HL-60 (cell line): ENCODE measurements around the gene PRKCD.

Experiments used
- DNase-seq, 2 experiments: peaks; one replicate each; pipeline ENCODE4 v3.0.0-alpha.2; 2010 to 2020; ENCODE audit warnings: low read depth in 1 of 2, low spot score in 1 of 2
- H3K27ac ChIP-seq: fragments of 250-450 bp; sonication (Bioruptor Pico); replicated peaks from 2 replicates; pipeline ENCODE4 v1.5.1; 2020; ENCODE audit warnings: mild to moderate bottlenecking, moderate library complexity
- H3K27me3 ChIP-seq: fragments of 250-450 bp; sonication (Bioruptor Pico); 2 replicates; pipeline ENCODE4 v1.5.1; 2021; ENCODE audit warnings: mild to moderate bottlenecking, moderate library complexity; ENCODE audit not compliant: insufficient read depth, poor library complexity, severe bottlenecking
- H3K4me3 ChIP-seq: replicated peaks from 2 replicates; pipeline ENCODE4 v1.5.1; 2011; ENCODE audit warnings: mild to moderate bottlenecking, control low read depth, low read length; ENCODE audit not compliant: insufficient read depth
- GABPA ChIP-seq: IDR thresholded peaks from 2 replicates; pipeline ENCODE4 v1.6.1; 2012; ENCODE audit warnings: low read depth
- POLR2AphosphoS5 ChIP-seq: IDR thresholded peaks from 2 replicates; pipeline ENCODE4 v1.6.1; 2012; ENCODE audit warnings: low read depth
- SPI1 ChIP-seq: IDR thresholded peaks from 2 replicates; pipeline ENCODE4 v1.6.1; 2012; ENCODE audit warnings: low read depth, mild to moderate bottlenecking, borderline replicate concordance
- TF ChIP-seq, protein P1 (sequence below): IDR thresholded peaks from 2 replicates; pipeline ENCODE4 v1.6.1; 2012; ENCODE audit warnings: low read depth; ENCODE audit not compliant: insufficient replicate concordance
- TF ChIP-seq, protein P2 (sequence below): IDR thresholded peaks from one replicate; pipeline ENCODE4 v1.5.1; 2011; ENCODE audit warnings: low read length, control low read depth, inconsistent platforms; ENCODE audit not compliant: insufficient read depth

Gene PRKCD

DNA sequence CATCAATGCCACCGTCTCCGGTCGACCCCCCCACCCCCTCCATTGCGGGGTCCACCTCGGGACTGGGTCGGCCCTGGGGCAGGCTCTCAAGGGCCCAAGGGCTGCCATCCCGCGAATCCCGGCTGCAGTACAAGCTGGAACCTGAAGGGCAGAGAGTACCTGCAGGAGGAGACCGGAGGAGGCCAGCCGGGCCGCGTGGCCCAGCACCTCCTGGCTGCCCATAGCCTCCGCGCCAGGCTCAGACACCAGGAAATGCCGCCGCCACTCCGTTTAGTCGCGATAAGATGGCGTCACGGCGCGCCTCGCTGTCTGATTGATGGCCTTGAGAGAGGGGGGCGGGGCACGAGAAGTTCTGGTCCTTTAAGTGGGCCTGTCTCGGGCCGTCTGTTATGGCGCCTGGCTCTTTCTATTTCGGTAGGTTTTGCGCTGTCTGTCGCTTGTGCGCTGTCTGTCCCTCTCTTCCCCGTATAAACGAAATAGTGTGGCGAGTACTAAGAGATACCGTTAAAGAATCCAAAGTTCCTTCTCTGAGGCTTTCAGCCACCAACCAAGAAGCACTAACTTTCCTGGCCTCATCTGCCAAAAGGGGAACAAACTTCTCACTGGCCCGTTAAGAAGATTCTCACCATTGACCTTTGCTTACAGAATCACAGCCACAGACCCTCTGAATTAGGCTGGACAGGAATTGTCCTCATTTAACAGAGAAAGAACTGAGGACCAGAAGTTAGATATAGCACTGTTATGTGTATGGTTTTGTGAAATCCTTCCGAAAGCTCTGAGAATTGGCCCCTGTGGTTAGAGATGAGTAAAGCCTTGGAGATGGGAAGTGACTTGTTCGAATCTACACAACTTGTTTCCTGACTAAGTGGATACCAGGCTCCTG is 30.6 kb upstream of the PRKCD start, which contains the start of gene RFT1:
TSS of gene RFT1 (minus strand) at position 257 of the 883 bp plus-strand sequence. CDS start at position 222, 35 bp downstream.
- Histone ChIP-seq H3K27me3 (no peaks in the 10 kb centered on the region), H3K4me3 (peak within 1 kb of the TSS; percentile 89), H3K27ac (peak within 1 kb of the TSS; percentile 90)
- peak; percentile 91 to 97 for DNase-seq
- TF ChIP-seq POLR2AphosphoS5 (peak; percentile 96), SPI1 (peak; percentile 45; the same call in 1 of the 2 replicates), GABPA (no peak)
- TF ChIP-seq, protein P1, sequence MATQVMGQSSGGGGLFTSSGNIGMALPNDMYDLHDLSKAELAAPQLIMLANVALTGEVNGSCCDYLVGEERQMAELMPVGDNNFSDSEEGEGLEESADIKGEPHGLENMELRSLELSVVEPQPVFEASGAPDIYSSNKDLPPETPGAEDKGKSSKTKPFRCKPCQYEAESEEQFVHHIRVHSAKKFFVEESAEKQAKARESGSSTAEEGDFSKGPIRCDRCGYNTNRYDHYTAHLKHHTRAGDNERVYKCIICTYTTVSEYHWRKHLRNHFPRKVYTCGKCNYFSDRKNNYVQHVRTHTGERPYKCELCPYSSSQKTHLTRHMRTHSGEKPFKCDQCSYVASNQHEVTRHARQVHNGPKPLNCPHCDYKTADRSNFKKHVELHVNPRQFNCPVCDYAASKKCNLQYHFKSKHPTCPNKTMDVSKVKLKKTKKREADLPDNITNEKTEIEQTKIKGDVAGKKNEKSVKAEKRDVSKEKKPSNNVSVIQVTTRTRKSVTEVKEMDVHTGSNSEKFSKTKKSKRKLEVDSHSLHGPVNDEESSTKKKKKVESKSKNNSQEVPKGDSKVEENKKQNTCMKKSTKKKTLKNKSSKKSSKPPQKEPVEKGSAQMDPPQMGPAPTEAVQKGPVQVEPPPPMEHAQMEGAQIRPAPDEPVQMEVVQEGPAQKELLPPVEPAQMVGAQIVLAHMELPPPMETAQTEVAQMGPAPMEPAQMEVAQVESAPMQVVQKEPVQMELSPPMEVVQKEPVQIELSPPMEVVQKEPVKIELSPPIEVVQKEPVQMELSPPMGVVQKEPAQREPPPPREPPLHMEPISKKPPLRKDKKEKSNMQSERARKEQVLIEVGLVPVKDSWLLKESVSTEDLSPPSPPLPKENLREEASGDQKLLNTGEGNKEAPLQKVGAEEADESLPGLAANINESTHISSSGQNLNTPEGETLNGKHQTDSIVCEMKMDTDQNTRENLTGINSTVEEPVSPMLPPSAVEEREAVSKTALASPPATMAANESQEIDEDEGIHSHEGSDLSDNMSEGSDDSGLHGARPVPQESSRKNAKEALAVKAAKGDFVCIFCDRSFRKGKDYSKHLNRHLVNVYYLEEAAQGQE, result peak; percentile 65

DNA sequence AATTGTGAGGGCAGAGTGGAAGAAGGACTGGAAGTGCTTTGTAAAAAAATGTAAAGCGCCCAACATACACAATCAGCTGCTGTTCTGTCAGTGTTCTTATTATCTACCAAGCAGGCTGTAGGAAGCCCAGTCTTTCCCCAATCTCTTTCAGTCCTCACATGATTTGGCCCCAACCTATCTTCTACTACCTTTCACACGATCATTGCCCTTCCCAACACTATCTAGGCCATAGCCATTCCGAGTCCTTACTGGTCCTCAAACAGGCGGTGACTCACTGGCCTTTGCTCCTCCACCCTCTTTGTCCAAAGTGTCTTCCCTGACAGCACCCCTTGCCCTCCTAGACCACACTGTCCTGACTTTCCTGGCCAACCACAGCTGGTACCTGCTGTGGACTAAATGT is 29.9 kb upstream of the PRKCD start:
- Histone ChIP-seq H3K27ac (peak overlapping the region; percentile 90), H3K4me3 (peak overlapping the region; percentile 89), H3K27me3 (no peaks in the 10 kb centered on the region)
- DNase-seq, result no peak
- TF ChIP-seq, protein P1, result no peak
- TF ChIP-seq POLR2AphosphoS5, result no peak
- TF ChIP-seq, protein P2, sequence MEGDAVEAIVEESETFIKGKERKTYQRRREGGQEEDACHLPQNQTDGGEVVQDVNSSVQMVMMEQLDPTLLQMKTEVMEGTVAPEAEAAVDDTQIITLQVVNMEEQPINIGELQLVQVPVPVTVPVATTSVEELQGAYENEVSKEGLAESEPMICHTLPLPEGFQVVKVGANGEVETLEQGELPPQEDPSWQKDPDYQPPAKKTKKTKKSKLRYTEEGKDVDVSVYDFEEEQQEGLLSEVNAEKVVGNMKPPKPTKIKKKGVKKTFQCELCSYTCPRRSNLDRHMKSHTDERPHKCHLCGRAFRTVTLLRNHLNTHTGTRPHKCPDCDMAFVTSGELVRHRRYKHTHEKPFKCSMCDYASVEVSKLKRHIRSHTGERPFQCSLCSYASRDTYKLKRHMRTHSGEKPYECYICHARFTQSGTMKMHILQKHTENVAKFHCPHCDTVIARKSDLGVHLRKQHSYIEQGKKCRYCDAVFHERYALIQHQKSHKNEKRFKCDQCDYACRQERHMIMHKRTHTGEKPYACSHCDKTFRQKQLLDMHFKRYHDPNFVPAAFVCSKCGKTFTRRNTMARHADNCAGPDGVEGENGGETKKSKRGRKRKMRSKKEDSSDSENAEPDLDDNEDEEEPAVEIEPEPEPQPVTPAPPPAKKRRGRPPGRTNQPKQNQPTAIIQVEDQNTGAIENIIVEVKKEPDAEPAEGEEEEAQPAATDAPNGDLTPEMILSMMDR, result no peak
- no peak for TF ChIP-seq GABPA
- no peak for TF ChIP-seq SPI1

DNA sequence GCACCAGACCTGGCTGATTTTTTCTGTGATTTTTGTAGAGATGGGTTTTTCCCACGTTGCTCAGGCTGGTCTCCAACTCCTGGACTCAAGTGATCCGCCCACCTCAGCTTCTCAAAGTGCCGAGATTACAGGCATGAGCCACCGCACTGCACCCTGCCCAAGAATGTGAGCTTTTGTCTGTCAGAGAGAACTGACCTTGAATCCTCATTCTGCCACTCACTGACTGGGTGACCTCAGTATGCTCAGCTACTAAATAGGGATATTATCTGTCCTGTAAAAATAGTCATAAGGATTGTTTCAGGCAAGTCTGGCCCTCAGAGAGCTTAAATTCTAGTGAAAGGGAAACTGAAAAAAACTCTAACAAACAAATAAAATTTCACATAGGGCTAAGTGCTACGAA is 28.7 kb upstream of the PRKCD start:
- no peak for DNase-seq
- H3K4me3 ChIP-seq, result no peak overlapping the region
- no peak overlapping the region for H3K27ac ChIP-seq
- no peaks in the 10 kb centered on the region for H3K27me3 ChIP-seq
- TF ChIP-seq SPI1 (no peak), POLR2AphosphoS5 (no peak), GABPA (no peak)
- TF ChIP-seq, protein P2, result no peak
- TF ChIP-seq, protein P1, result no peak
